Panc1 (cell line): Measurements from ENCODE around the gene ARL5A. TPM values are rescaled to one million over a fixed set of nuclear protein-coding genes. Genes with fewer than 3 reads are reported as not detected.
"Not testable (repeated sequence)": the region's sequence is repeated elsewhere in the genome, so short reads cannot be mapped to it uniquely, and the experiment has no call there.

Experiments used
- ATAC-seq: fragments of 200-7000 bp; cut with Tn5 transposase; 2 replicates; pipeline ENCODE4 v1.9.1; 2020; ENCODE audit warnings: mild to moderate bottlenecking, moderate library complexity
- Bru-seq: library from RNA; stranded (reverse); fragments of 400-500 nt; gene quantifications from one replicate; lab custom pipeline; 2021; lab: Mats Ljungman, UMichigan
- BruChase-seq, 2 experiments: library from RNA; stranded (reverse); fragments of 400-500 nt; gene quantifications; one replicate each; lab custom pipeline; 2021; lab: Mats Ljungman, UMichigan
- BruUV-seq: library from RNA; stranded (reverse); fragments of 400-500 nt; replicated peaks from 2 replicates; lab custom pipeline; 2021; lab: Mats Ljungman, UMichigan
- CTCF ChIA-PET: fragments of 300-600 bp; sonication (Branson Sonifier 250); formaldehyde crosslinking; loops from one replicate; lab custom pipeline; 2022; ENCODE audit warnings: antibody characterized with exemption; lab: Charles Lee
- POLR2A ChIA-PET: fragments of 300-600 bp; sonication (Branson Sonifier 250); formaldehyde crosslinking; loops from one replicate; lab custom pipeline; 2022; ENCODE audit warnings: antibody characterized with exemption; lab: Charles Lee
- DNase-seq: peaks from one replicate; pipeline ENCODE4 v3.0.0-alpha.2; 2010; ENCODE audit warnings: low read depth, low spot score
- H3K27ac ChIP-seq: 2 replicates; pipeline ENCODE4 v1.5.1; 2011; ENCODE audit warnings: mild to moderate bottlenecking, low read length, inconsistent platforms
- H3K27me3 ChIP-seq: fragments of 200-500 bp; sonication (Bioruptor generic); 2 replicates; pipeline ENCODE4 v1.6.0; 2014; ENCODE audit warnings: low read length, inconsistent platforms; ENCODE audit not compliant: control insufficient read depth, insufficient read depth
- H3K36me3 ChIP-seq: fragments of 200-500 bp; sonication (Bioruptor generic); 2 replicates; pipeline ENCODE4 v1.5.1; 2014; ENCODE audit warnings: inconsistent platforms, mild to moderate bottlenecking, low read length, moderate library complexity; ENCODE audit not compliant: control insufficient read depth, insufficient read depth
- H3K4me1 ChIP-seq: 2 replicates; pipeline ENCODE4 v1.5.1; 2011; ENCODE audit warnings: inconsistent platforms, mild to moderate bottlenecking, low read length, moderate library complexity; ENCODE audit not compliant: control insufficient read depth, insufficient read depth
- H3K4me3 ChIP-seq, 2 experiments: 2 replicates each; pipeline ENCODE4 v1.5.1; 2011 to 2012; ENCODE audit warnings: low read depth in 2 of 2, low read length in 2 of 2, mild to moderate bottlenecking in 2 of 2, inconsistent platforms in 1 of 2, moderate library complexity in 1 of 2
- H3K9me3 ChIP-seq: fragments of 200-500 bp; sonication (Bioruptor generic); 2 replicates; pipeline ENCODE4 v1.5.1; 2014; ENCODE audit warnings: low read depth, mild to moderate bottlenecking, inconsistent platforms, low read length, moderate library complexity; ENCODE audit not compliant: control insufficient read depth, insufficient read depth
- CTCF ChIP-seq: fragments of 450-650 bp; IDR thresholded peaks from 2 replicates; pipeline ENCODE4 v1.5.1; 2017; ENCODE audit warnings: mild to moderate bottlenecking
- POLR2AphosphoS5 ChIP-seq: IDR thresholded peaks from 2 replicates; pipeline ENCODE4 v1.6.1; 2012; ENCODE audit warnings: mild to moderate bottlenecking, low read depth, low read length, moderate library complexity
- REST ChIP-seq, 2 experiments: IDR thresholded peaks; 2 replicates each; pipeline ENCODE4 v1.6.1; 2011 to 2012; ENCODE audit warnings: low read depth in 2 of 2, control low read depth in 1 of 2, low read length in 1 of 2, mild to moderate bottlenecking in 1 of 2, moderate library complexity in 1 of 2; ENCODE audit not compliant: insufficient read depth in 1 of 2
- SIN3A ChIP-seq: IDR thresholded peaks from 2 replicates; pipeline ENCODE4 v1.6.1; 2012; ENCODE audit warnings: low read depth, mild to moderate bottlenecking, low read length, moderate library complexity, borderline replicate concordance; ENCODE audit not compliant: insufficient read depth
- TCF7L2 ChIP-seq: IDR thresholded peaks from 2 replicates; pipeline ENCODE4 v1.6.1; 2011; ENCODE audit warnings: mild to moderate bottlenecking, low read depth, low read length, inconsistent platforms
- in situ Hi-C: cut with HindIII; loops from 2 replicates; pipeline ENCODE4 v1.10.0; 2016; ENCODE audit warnings: low sequenced_read_pairs, low pct_unique_long_range_greater_than_20kb
- intact Hi-C: fragments of 100-400 bp; cut with micrococcal nuclease; formaldehyde crosslinking; loops from one replicate; pipeline ENCODE4 v1.10.0; 2022; ENCODE audit not compliant: unreplicated experiment
- long read RNA-seq: library from polyadenylated mRNA; unstranded; transcript quantifications from one replicate; pipeline ENCODE4 v2.0.0, GENCODE V29; 2021; ENCODE audit not compliant: unreplicated experiment
- polyA plus RNA-seq: library from polyadenylated mRNA; unstranded; fragments of >200 nt; gene quantifications from one replicate; pipeline ENCODE4 v1.2.1, GENCODE V29; 2012; ENCODE audit warnings: missing spikeins; ENCODE audit not compliant: insufficient read length
- total RNA-seq: library from RNA; stranded (reverse); gene quantifications from one replicate; pipeline ENCODE4 v1.2.1, GENCODE V29; 2021; ENCODE audit not compliant: unreplicated experiment

The ARL5A gene
- total RNA-seq = 47.5 TPM
- polyA plus RNA-seq = 24.4 TPM
- Bru-seq, nascent RNA = percentile 89 among the genes with signal in this experiment
- percentile 94 among the genes with signal in this experiment for BruChase-seq, experiment 1, labeled RNA remaining after a 2-hour chase
- BruChase-seq, experiment 2, labeled RNA remaining after a 6-hour chase = percentile 97 among the genes with signal in this experiment
- long read RNA-seq, full-length matches to known transcripts = 195 of 201 reads
- long read RNA-seq, partial matches to known transcripts = 0 of 201 reads
- long read RNA-seq, other reads (novel, unspliced or antisense) = 6 of 201 reads

- Histone ChIP-seq H3K9me3 (no peaks in the 10 kb centered on the region), H3K27me3 (no peaks in the 10 kb centered on the region), H3K27ac (peak within 1 kb of the TSS; percentile 92), H3K4me3 (peak within 1 kb of the TSS; percentile 83 to 99), H3K36me3 (peaks cover 2% of the 10 kb centered on the region; the same call in 1 of the 2 replicates), H3K4me1 (peaks cover 28% of the 10 kb centered on the region)
- intact Hi-C loops = no loop called here
- peak; percentile 89 for TF ChIP-seq POLR2AphosphoS5
- 0 out of 4 replicates have a peak, but pooled peaks of 1 of the 2 experiments have one; percentile 9 for TF ChIP-seq REST (IDR thresholded peaks at IDR 0.05; ENCODE audit: insufficient read depth in 1 of 2, low read depth in 2 of 2, low read length in 1 of 2)
- TF ChIP-seq CTCF = no peak
- BruUV-seq = no TSS peak
- in situ Hi-C loops = no loop called here
- POLR2A ChIA-PET = interaction anchor here (0.7 kb wide), 2 partner anchors 357 to 566 kb away, joined by 5 read pairs; no protein-coding TSS in a partner anchor
- CTCF ChIA-PET = no interaction called here
- DNase-seq (peak; percentile 75), ATAC-seq (peak; percentile 98)
These were observed at the start of gene ARL5A for GRCh38 chr2:151828143-151828889. TSS of gene ARL5A (minus strand) at chr2:151828421. CDS start at chr2:151828176, 245 bp downstream.

- H3K27ac ChIP-seq, DNase-seq, BruUV-seq, ATAC-seq, H3K4me3 ChIP-seq, H3K9me3 ChIP-seq, POLR2A ChIA-PET, H3K27me3 ChIP-seq, H3K36me3 ChIP-seq, CTCF ChIA-PET, in situ Hi-C loops, intact Hi-C loops, H3K4me1 ChIP-seq: not testable (repeated sequence)
These were observed 47.4 kb upstream of the ARL5A start for GRCh38 chr2:151875631-151876030.

GRCh38 chr2:151872463-151872862 is 44.2 kb upstream of the ARL5A start:
- DNase-seq = no peak
- CTCF ChIA-PET = no interaction called here
- POLR2A ChIA-PET = no interaction called here
- H3K9me3 ChIP-seq = no peaks in the 10 kb centered on the region
- intact Hi-C loops = no loop called here
- H3K27me3 ChIP-seq = no peaks in the 10 kb centered on the region; the same call in none of the 2 replicates
- H3K36me3 ChIP-seq = no peaks in the 10 kb centered on the region; the same call in 1 of the 2 replicates
- TF ChIP-seq REST (IDR thresholded peaks at IDR 0.05; ENCODE audit: insufficient read depth in 1 of 2, low read depth in 2 of 2, low read length in 1 of 2) = no peak
- no peak for TF ChIP-seq POLR2AphosphoS5
- no peak for TF ChIP-seq TCF7L2
- no peak for TF ChIP-seq SIN3A
- TF ChIP-seq CTCF = no peak
- no peak overlapping the region for H3K4me3 ChIP-seq
- BruUV-seq = no TSS peak
- no peak overlapping the region for H3K27ac ChIP-seq
- H3K4me1 ChIP-seq = no peaks in the 10 kb centered on the region
- in situ Hi-C loops = no loop called here
- ATAC-seq = no peak
